ENCODE measurements around the gene TBXT.
"Not testable (repeated sequence)": the region's sequence is repeated elsewhere in the genome, so short reads cannot be mapped to it uniquely, and the experiment has no call there.

Gene TBXT, protein sequence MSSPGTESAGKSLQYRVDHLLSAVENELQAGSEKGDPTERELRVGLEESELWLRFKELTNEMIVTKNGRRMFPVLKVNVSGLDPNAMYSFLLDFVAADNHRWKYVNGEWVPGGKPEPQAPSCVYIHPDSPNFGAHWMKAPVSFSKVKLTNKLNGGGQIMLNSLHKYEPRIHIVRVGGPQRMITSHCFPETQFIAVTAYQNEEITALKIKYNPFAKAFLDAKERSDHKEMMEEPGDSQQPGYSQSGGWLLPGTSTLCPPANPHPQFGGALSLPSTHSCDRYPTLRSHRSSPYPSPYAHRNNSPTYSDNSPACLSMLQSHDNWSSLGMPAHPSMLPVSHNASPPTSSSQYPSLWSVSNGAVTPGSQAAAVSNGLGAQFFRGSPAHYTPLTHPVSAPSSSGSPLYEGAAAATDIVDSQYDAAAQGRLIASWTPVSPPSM

DNA sequence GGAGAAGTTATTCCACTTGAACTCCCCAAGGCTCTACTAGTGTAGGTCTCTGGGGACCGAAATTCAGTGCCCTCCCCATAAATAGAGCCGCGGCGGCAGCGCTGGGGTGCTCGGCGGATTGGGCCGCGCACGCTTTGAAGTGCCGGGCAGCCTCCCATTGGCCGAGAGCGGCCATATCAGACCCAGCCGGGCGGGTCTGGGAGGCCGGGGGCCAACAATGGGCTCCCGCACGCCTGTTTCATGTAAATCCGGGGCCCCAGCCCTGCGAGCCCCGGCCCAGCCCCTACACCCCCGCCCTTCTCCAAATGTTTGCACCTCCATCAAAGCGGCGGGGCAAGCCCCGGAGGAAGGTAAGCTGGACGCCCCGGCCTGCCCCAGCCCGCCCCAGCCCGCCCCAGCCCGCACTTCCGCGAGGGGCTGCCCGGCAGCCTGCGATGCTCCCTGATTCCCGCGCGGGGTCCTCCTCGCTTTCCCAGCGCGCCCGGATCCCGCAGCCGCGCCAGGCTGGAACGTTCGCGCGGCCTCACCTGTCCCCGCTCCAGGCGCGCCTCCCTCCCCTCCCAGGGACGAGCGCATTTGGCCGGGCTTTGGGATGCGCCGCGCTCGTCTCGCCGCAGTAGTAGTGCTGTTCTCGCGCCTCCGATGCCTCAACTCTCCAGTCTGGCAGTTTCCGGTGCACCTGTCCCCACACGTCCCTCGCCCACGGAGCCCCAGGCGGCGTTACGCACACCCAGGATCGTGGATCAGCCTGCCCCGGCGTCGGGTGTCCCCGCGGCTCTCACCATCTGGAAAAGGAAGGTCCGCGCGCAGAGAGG lies at the start of gene TBXT:
Gene TBXT, minus strand, starts transcription at position 51 of the 815 bp plus-strand sequence. CDS start 260 bp downstream, outside the sequence.
- peak in 1 of 2 donors; percentile 19 for DNase-seq

DNA sequence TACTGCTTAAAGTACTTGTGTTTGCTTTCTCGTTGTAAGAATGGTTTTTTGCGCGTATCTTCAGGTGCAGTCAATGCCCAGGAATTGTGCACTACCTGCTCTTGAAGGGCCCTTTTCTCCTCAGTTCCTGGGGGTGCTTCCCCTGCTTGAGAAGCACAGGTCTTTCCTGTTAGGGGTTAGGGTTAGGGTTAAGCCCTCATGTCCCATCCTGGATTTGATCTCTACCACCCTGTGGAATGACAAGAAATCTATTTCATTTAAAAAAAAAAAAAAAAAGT lies 39.6 kb upstream of the TBXT start:
- no peak for DNase-seq

DNA sequence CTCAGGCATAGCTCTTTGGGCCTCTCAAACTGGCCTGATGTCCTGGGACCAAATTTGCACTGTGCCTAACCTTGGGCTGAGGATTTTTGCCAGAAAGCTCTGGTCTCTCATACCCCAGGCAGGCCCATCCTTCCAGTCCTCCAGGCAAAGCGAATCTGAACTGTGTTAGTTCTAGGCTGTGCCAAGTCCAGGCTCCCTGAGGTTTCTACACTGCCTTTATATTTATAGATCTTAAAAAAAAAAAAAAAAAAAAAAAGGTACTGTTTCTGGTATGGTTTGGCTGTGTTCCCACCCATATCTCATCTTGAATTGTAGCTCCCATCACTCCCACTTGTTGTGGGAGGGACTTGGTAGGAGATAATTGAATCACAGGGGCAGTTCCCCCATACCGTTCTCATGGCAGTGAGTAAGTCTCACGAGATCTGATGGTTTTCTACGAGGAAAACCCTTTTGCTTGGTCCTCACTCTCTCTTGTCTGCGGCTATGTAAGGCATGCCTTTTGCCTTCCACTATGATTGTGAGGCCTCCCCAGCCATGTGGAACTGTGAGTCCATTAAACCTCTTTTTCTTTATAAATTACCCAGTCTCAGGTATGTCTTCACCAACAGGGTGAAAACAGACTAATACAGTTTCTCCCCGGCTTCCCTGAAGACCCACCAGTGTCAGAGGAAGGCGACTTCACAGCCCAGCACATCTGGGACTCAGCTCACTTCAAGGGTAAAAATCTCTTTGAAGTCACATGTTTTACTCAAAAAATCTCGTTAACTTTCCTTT lies 39.0 kb upstream of the TBXT start:
- DNase-seq = no peak

DNA sequence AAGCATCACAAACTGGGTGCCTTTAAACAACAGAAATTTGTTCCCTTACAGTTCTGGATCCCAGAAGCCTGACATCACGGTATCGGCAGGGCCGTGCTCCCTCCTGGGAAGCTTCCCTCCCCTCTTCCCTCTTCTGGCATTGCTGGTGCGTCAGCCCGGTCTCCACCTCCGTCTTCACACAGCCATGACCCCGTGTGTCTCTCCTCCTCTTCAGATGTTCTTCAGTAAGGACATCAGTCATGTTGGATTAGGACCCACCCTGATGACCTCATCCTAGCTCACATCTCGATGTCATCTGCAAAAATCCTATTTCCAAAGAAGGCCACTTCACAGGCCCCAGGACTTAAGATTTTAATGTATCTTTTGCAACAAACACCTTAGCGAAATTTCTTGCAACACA lies 38.4 kb upstream of the TBXT start:
- DNase-seq = no peak

DNA sequence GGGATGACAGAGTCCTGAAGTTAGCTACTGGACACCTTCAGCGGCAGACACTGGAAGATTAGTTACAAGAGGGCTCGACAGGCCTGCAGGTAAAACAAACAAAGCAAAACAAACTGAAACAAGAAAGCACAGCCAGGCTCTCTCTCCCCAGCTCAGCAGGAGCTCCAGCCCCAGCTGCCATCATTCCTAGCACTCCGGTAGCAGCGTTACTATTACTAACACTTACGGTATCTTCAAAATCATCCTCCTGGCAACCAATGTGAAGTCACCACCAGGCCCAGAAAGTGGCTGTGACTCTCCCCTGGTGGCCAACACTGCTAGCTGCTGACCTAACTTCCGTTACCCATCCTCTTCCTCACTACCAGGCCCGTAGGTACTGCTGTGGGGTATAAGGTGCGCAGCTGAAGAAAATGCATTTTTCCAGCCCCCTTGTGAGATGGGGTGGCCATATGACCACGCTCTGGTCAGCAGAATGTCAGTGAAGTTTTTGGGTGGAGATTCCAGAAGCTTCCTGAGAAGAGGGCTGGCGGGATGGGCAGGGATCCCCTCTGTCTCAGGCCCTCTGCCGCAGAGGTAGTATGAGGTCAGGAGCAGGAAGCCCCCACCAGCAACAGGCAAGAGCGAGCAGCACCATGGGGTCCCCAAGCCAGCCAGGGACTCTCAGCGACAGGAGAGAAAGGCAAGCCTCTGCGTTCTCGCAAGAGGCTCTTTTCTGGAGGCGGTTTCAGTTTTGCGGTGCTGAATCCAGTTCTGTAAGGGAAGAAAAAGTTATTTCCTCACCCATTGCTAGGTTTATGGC lies 37.4 kb upstream of the TBXT start:
- no peak for DNase-seq

DNA sequence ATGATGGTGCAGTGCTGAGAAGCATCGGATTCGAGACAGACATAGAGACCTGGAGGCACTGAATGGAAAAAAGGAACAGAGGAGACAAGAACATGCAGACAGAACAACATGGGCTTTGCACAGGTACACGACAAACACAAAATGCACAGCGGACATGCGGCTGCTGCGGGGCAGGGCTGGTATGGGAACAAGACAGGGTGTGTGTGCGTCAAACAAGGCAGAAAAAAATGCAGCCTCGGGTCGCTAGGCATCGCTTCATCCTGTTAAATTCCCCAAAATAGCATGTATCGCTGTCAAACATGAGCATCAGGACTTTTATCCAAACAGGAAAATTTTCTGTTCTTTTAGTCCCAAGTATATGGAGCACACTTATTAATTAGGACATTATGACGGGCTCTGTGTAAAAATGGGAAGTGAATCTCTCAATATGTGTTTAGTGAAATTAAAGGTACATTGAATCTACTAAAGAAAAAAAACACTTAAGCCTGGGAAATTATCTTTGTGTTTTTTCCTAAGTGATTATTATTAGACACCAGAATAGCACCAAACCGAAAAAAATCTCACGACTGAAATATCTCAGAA lies 36.1 kb upstream of the TBXT start:
- DNase-seq = no peak

DNA sequence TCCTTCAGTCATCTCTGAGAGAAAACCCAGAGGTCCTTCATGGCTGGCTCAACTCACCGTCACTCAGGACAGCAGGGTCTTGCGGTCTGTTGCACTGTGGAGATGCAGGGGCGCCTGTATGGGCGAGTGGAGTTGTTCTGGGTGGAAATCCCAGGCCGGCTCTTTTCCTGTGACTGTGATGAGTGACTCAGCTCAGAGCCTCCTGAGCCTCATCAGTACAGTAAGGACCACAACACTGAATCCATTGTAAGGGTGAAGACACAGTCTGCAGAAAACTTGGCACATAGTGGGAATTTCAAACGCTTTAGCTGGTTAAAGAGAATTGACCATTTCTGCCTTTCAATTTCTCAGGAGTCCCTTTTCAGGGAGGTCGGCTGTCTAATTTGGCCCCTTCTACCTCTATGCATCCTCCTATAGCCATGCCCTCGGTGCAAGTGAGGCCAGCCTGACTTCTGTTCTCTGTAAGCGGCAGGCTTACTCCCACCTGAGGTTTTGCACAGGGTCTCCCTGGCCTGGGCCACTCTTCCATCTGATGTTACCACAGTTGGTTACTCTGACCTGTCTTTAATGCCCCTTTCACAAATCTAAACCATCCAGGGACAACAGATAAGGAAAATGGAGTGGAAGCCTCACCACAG lies 35.5 kb upstream of the TBXT start:
- DNase-seq = no peak

DNA sequence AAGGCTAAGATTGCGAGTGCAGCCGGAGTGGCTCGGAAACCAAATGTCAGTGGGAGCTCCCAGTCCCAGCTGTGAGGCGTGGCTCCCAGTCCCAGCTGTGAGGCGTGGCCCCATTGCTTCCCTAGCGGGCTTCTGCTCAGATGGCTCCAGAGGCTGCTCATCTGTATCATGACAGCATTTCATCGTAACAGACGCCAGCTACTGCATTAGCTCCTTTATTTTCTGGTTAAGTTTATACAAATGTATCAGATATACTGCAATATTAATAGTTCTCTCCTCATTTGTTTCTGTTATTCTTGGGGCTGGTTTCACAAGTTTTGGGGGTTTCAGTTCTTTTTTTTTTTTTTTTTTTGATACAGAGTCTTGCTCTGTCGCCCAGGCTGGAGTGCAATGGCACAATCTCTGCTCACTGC lies 34.7 kb upstream of the TBXT start:
- DNase-seq = no peak

DNA sequence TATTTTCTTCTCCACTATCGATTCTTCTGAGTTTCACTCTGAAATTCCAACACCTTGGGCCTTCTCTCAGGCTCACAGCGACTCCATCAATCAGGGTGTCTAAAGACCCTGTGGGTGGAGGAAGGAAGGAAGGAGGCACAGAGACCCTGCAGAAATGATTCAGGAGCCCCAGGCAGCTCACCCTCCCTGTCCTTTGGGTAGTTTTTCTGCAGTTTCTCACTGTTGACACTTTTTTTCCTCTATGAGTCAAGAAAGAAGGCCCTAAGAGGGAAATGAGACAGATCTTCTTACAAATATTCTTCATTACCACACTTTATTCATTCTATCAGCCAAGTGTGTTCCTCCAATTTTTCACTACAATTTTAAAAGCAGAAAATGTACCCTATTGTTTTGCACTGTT lies 34.2 kb upstream of the TBXT start:
- no peak for DNase-seq

DNA sequence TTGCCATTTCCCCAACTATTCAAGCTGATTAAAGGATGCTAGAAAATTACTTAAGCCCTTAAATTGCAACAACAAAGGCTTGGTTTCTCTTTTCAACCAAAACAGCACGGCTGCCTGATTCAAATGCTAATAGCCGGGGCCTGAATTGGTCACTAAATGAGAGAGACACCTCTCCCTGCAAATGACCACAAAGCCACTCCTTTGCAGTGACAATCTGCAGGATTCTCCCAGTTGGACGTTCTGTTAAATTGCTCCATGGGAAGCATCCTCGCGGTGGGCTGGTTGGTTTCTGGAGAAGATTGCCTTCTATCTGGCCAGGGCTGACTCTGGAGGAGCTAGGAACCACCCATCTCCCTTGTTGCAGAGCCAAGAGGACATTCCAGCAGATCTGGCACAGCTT lies 29.7 kb upstream of the TBXT start:
- no peak for DNase-seq

DNA sequence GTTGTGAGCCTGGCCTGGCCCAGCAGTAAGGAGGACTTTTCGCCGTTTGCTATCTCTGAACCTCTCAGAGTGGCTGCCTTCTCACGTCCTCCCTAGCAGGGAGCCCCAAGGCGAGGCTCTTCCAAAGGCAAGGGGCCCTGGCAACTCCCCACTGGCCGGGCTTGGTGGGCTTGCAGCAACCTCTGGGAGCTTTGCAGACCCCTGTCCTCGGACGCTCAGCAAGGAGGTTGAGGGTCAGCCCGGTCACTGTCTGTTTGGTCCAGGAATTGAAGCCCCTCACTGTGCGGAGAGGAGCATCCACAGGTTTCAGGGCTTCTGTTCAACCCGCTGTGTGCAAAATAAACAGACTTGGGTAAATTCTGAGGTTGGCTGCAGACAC lies 28.2 kb upstream of the TBXT start:
- no peak for DNase-seq

DNA sequence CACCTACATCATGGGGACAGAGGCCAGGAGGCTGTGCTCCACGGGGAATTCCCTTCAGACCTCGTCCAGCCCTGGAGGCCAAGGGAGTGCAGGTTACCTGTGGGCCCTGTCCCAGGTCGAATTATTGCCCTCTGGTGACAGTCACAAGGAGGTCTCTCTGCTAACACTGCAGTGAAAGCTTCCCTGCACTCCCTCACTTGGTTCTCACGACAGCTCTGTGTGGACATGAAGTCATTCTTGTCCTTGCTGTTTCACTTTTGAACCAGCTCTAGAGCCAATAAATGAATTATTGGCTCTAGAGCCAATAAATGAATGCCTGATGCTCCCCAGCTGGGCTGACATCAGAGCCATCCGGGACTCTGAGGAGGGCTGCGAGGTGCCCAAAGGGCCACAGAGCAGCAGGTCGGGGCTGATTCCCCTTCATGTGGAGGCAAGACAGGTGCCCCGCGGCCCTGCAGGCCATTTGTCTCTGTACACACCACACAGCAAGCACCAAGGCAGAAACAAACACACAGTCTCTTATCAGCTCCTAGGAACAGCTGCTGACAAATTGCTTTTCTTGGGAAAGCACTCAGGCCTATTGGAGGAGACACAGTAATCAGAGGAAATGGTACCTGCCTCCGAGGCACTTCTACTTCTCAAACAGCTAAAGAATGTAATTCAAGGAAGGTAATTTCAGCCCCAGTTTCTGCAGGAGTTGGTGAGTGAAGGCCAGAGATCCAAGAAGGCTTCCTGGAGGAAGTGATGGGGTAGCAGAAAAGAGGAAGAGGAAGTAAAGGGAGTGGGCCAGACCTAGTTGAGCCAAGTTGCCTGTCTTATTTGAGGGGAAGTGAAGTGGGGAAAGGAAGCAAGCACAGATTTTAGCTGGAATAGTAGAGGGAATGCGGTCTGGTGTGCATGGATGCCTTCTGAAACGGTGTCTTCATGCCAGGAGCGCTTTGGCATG lies 27.5 kb upstream of the TBXT start:
- DNase-seq = no peak

DNA sequence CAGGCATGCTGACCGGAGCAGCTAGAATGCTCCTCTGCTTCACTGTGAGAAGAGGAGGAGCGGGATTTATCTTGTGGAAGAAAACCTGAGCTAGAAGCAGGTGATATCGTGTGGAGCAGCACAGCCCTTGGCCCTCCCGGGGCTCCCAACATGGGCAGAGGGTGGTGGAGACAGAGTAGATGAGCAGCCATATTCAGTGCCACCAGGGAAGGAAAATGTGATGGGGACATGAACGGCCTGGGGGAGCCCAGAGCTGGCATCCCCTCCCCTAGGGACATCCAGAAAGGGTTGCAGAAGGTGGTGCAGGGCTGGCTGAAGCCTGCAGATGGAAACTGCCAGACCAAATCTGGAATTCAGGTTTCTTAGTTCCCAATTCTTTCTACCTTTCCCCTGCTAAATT lies 24.9 kb upstream of the TBXT start:
- no peak for DNase-seq

DNA sequence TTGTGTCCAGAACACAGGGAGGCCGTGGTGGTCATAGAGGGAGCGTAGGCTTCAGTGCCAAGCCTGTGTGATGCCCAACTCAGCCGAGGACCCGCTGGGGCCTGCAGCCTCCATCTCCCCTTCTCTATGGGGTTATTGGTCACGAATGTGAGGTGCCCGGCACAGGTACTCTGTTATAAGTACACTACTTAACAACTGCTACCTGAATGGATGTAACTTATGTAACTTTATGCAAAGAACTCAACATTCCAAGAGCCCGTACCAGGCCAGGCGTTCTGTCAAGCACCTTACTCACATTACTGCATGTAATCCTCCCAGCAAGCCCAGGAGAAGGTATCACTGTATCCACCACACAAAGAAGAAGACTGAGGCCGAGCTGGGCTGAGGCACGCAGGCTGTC lies 24.5 kb upstream of the TBXT start:
- DNase-seq = no peak

DNA sequence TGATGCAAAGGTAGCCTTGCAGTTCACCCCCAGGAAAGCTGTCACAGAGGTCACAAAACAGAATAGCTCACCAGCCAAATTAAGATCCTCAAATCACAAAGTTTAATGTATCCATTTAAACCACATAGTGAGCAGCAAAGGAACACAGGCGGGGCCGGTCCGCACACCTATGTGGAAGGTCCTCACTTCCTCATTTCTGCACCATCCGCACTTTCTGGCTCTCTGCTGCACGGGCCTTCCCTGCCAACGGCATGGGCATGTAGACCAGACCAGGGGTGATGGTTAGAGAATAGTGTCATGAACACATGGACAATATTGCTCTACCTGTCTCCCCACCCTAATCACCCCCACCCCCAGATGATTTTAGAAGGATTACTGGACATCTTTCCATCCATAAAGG lies 12.1 kb upstream of the TBXT start:
- DNase-seq = no peak

DNA sequence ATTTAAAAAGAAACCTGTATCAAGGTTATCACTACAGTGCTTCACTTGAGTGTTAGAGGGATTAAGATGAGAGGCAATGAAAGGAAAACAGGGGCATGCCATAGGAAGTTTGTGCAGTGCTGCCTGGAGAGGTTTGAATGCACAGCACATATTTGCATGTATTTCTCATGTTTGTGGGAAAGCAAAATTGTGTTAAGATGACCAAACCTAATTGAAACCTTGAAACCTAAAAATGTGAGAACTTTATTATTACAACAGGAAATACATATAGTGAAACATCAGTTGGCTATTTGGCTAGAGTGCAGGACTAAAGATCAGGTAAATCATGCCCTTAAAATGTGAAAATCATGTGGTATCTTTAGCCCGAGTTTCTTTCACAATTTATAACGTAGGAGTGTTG lies 8.5 kb upstream of the TBXT start:
- DNase-seq = no peak

DNA sequence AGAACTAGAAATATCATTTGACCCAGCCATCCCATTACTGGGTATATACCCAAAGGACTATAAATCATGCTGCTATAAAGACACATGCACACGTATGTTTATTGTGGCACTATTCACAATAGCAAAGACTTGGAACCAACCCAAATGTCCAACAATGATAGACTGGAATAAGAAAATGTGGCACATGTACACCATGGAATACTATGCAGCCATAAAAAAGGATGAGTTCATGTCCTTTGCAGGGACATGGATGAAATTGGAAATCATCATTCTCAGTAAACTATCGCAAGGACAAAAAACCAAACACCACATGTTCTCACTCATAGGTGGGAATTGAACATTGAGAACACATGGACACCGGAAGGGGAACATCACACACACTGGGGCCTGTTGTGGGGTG lies 7.4 kb upstream of the TBXT start:
- DNase-seq = not testable (repeated sequence)

DNA sequence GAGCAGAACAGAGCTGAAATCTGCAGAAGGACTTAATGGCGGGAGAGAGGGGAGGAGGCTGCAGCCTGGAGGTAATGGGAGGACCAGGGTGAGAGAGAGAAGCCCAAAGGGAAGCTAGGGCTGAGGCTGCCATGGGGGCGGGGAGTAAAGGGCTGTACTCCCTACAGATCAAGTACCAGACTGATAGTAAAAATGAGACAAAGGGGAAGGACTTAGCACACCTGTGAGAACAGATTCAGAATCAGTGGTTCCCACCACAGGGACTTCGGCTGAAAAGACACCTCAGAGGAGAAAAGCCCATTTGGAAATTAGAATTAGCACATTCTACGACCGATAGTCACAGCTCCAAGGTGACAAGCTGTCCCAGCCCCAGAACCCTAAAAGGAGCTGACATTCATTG lies 6.4 kb upstream of the TBXT start:
- DNase-seq = no peak

DNA sequence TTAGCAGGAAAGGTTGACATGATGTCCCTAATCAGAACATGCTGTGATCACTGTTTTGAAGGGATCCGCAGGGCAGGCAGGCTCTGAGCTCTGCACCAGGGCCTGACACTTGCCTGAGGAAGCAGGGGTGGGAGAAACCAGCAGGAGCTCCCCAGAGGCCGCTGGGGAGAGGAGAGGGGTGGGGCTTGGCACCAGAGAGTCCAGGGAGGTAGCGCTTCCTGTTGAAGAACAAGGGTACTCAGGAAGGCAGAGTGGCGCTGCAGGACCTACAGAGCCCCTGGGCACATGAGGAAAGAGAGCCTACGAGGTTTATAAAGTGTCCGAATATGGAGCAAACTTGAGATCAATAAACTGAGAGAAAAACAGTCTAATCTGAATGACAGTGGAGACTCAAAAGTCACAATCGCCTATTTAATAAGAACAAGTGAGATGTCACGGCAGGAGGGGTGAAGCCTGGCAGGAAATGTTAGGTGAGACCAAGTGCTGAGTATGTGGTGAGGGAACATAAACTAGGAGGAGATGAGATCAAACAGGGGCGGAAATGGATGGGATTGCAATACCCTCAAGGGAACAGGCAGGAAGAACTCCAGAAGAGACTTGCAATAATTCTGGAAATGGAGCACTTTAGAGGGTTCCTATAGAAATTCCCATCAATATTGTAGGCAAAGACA lies 5.8 kb upstream of the TBXT start:
- DNase-seq = no peak

DNA sequence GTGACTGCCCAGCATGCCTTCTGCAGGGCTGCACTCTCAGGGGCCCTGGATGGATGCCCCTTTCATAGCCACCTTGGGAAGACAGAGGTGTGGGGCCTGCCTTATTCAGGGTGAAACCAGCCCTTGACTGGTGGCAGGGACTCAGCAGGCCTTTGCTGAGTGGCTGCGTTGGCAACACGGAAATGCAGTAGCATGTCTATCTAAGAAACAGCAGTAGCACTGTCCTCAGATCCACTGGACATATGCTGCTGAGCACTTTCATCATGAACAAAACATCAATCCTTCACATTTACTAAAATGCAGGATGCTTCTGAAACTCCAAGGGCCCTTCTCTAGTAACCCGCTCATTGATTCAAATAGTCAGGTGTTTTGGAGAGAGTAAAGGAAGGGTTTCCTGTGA lies 4.9 kb upstream of the TBXT start:
- no peak for DNase-seq

Data from stimulated activated CD4-positive, alpha-beta T cell treated with anti-CD3 and anti-CD28 coated beads, Interleukin-2, amount 100 ng/mL, for 24 hours (primary cell).